HEK293 (cell line): ENCODE results near the gene PLEKHG4B.

ENCODE experiments used
- BCL11A ChIP-seq: fragments of 450-650 bp; formaldehyde crosslinking; IDR thresholded peaks from 2 replicates; pipeline ENCODE4 v1.5.1; 2016; ENCODE audit warnings: low read depth, missing biosample characterization, missing genetic modification characterization
- SETDB1 ChIP-seq: IDR thresholded peaks from one replicate; pipeline ENCODE4 v1.6.1; 2017; ENCODE audit warnings: mild to moderate bottlenecking, low read length, moderate library complexity, mixed read lengths; ENCODE audit not compliant: insufficient read length
- ZNF274 ChIP-seq, 2 experiments: fragments of 200-500 bp in 1 of 2; fragments of 450-650 bp in 1 of 2; sonication (Bioruptor generic) in 1 of 2; formaldehyde crosslinking in 1 of 2; IDR thresholded peaks; 2 replicates each; pipeline versions ENCODE4 v1.5.1 to v1.6.1; 2014 to 2016; ENCODE audit warnings: borderline replicate concordance in 1 of 2, inconsistent platforms in 1 of 2, low read length in 1 of 2, missing biosample characterization in 1 of 2, missing genetic modification characterization in 1 of 2
- ZNF639 ChIP-seq: fragments of 450-650 bp; formaldehyde crosslinking; IDR thresholded peaks from 2 replicates; pipeline ENCODE4 v1.5.1; 2016; ENCODE audit warnings: missing biosample characterization, missing genetic modification characterization
- ZNF670 ChIP-seq: fragments of 450-650 bp; formaldehyde crosslinking; IDR thresholded peaks from 2 replicates; pipeline ENCODE4 v1.5.1; 2016; ENCODE audit warnings: missing biosample characterization, missing genetic modification characterization, low read depth
- TF ChIP-seq, protein P1 (sequence below): fragments of 450-650 bp; formaldehyde crosslinking; IDR thresholded peaks from 2 replicates; pipeline ENCODE4 v1.5.1; 2016; ENCODE audit warnings: missing biosample characterization, missing genetic modification characterization

- TF ChIP-seq, protein P1, sequence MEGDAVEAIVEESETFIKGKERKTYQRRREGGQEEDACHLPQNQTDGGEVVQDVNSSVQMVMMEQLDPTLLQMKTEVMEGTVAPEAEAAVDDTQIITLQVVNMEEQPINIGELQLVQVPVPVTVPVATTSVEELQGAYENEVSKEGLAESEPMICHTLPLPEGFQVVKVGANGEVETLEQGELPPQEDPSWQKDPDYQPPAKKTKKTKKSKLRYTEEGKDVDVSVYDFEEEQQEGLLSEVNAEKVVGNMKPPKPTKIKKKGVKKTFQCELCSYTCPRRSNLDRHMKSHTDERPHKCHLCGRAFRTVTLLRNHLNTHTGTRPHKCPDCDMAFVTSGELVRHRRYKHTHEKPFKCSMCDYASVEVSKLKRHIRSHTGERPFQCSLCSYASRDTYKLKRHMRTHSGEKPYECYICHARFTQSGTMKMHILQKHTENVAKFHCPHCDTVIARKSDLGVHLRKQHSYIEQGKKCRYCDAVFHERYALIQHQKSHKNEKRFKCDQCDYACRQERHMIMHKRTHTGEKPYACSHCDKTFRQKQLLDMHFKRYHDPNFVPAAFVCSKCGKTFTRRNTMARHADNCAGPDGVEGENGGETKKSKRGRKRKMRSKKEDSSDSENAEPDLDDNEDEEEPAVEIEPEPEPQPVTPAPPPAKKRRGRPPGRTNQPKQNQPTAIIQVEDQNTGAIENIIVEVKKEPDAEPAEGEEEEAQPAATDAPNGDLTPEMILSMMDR (tag by site-specific recombination): no peak
- TF ChIP-seq BCL11A (no peak), ZNF670 (no peak), ZNF639 (no peak), SETDB1 (no peak), ZNF274 (IDR thresholded peaks at IDR 0.05; ENCODE audit: low read length) (no peak), ZNF274 (tag by site-specific recombination; IDR thresholded peaks at IDR 0.05; ENCODE audit: borderline replicate concordance) (no peak)
These were observed 3.4 kb downstream of the PLEKHG4B start for GRCh38 chr5:95241-95980.
